ENCODE data around the gene TMCO1.
A peak's percentile ranks its signal among the peaks of the same experiment; 100 is the strongest.
"Not testable (repeated sequence)": the region's sequence is repeated elsewhere in the genome, so short reads cannot be mapped to it uniquely, and the experiment has no call there.

TMCO1 gene

GRCh38 chr1:165816157-165816556 lies 47.5 kb upstream of the TMCO1 start:
- TF ChIP-seq TCF4 (CRISPR knock-in tag; IDR thresholded peaks at IDR 0.05; ENCODE audit: borderline replicate concordance) (no peak), TSHZ2 (CRISPR knock-in tag; IDR thresholded peaks at IDR 0.05) (no peak), ZNF70 (CRISPR knock-in tag; IDR thresholded peaks at IDR 0.05) (no peak), PATZ1 (CRISPR knock-in tag; IDR thresholded peaks at IDR 0.05; ENCODE audit: borderline replicate concordance) (no peak), POU6F1 (CRISPR knock-in tag; IDR thresholded peaks at IDR 0.05; ENCODE audit: borderline replicate concordance, low read depth) (no peak), PPARA (CRISPR knock-in tag; IDR thresholded peaks at IDR 0.05; ENCODE audit: borderline replicate concordance) (no peak), RARB (CRISPR knock-in tag; IDR thresholded peaks at IDR 0.05) (no peak), ESRRG (CRISPR knock-in tag; IDR thresholded peaks at IDR 0.05) (no peak), ZNF8 (CRISPR knock-in tag; IDR thresholded peaks at IDR 0.05) (no peak), ZNF565 (CRISPR knock-in tag; conservative IDR thresholded peaks at IDR 0.05; ENCODE audit: low read depth) (no peak), CREB5 (CRISPR knock-in tag; IDR thresholded peaks at IDR 0.05; ENCODE audit: low read depth) (no peak), ZC3H10 (CRISPR knock-in tag; IDR thresholded peaks at IDR 0.05) (no peak), ZFP30 (CRISPR knock-in tag; IDR thresholded peaks at IDR 0.05) (no peak)
- no peak for ATAC-seq

- TF ChIP-seq ZFP3 (CRISPR knock-in tag; IDR thresholded peaks at IDR 0.05): no peak
- no peak for TF ChIP-seq CSDC2 (CRISPR knock-in tag; IDR thresholded peaks at IDR 0.05)
- no peak for TF ChIP-seq ISL1 (CRISPR knock-in tag; IDR thresholded peaks at IDR 0.05)
- no peak for TF ChIP-seq CREB5 (CRISPR knock-in tag; IDR thresholded peaks at IDR 0.05; ENCODE audit: low read depth)
- no peak for TF ChIP-seq ZC3H10 (CRISPR knock-in tag; IDR thresholded peaks at IDR 0.05)
- TF ChIP-seq ZNF565 (CRISPR knock-in tag; conservative IDR thresholded peaks at IDR 0.05; ENCODE audit: low read depth): no peak
- TF ChIP-seq SNAI2 (CRISPR knock-in tag; IDR thresholded peaks at IDR 0.05): no peak
- TF ChIP-seq ZFP30 (CRISPR knock-in tag; IDR thresholded peaks at IDR 0.05): no peak
- ATAC-seq: peak; percentile 58; the same call in 2 of the 3 replicates
Measured at GRCh38 chr1:165815725-165816124, 47.1 kb upstream of the TMCO1 start.

- no peak for ATAC-seq
- TF ChIP-seq ZFP30 (CRISPR knock-in tag; IDR thresholded peaks at IDR 0.05) (no peak), ZNF8 (CRISPR knock-in tag; IDR thresholded peaks at IDR 0.05) (no peak), OSR1 (CRISPR knock-in tag; IDR thresholded peaks at IDR 0.05) (no peak), ZNF70 (CRISPR knock-in tag; IDR thresholded peaks at IDR 0.05) (no peak), ISL1 (CRISPR knock-in tag; IDR thresholded peaks at IDR 0.05) (no peak)
Measured at GRCh38 chr1:165807613-165808012, 38.9 kb upstream of the TMCO1 start.

GRCh38 chr1:165804513-165804912 lies 35.8 kb upstream of the TMCO1 start:
- ATAC-seq: not testable (repeated sequence)

- ATAC-seq: no peak
- TF ChIP-seq PATZ1 (CRISPR knock-in tag; IDR thresholded peaks at IDR 0.05; ENCODE audit: borderline replicate concordance) (no peak), ZC3H10 (CRISPR knock-in tag; IDR thresholded peaks at IDR 0.05) (no peak), ESRRG (CRISPR knock-in tag; IDR thresholded peaks at IDR 0.05) (no peak), ISL1 (CRISPR knock-in tag; IDR thresholded peaks at IDR 0.05) (no peak), GLIS3 (CRISPR knock-in tag; IDR thresholded peaks at IDR 0.05) (no peak), CSRNP3 (CRISPR knock-in tag; IDR thresholded peaks at IDR 0.05) (no peak), ZNF70 (CRISPR knock-in tag; IDR thresholded peaks at IDR 0.05) (no peak), ZNF565 (CRISPR knock-in tag; conservative IDR thresholded peaks at IDR 0.05; ENCODE audit: low read depth) (no peak), PPARA (CRISPR knock-in tag; IDR thresholded peaks at IDR 0.05; ENCODE audit: borderline replicate concordance) (no peak), ZFP30 (CRISPR knock-in tag; IDR thresholded peaks at IDR 0.05) (no peak), TOX (CRISPR knock-in tag; IDR thresholded peaks at IDR 0.05; ENCODE audit: borderline replicate concordance) (no peak), SNAI2 (CRISPR knock-in tag; IDR thresholded peaks at IDR 0.05) (no peak)
Measured at GRCh38 chr1:165799387-165799786, 30.7 kb upstream of the TMCO1 start.
